Stimulated activated naive CD8-positive, alpha-beta T cell treated with anti-CD3 and anti-CD28 coated beads, Interleukin-15, Interleukin-2, amounts not matched to agents 100 ng/mL and 50 ng/mL, for 24 hours (primary cell): ENCODE results near the gene ADAM19.

Experiments
- H3K27ac Mint-ChIP-seq: one replicate; pipeline ENCODE4 v1.8.0; 2021; ENCODE audit warnings: mild to moderate bottlenecking, mixed read lengths
- H3K27me3 Mint-ChIP-seq: one replicate; pipeline ENCODE4 v1.8.0; 2021; ENCODE audit warnings: mixed read lengths
- H3K36me3 Mint-ChIP-seq: one replicate; pipeline ENCODE4 v1.8.0; 2021; ENCODE audit warnings: low read depth, mixed read lengths
- H3K4me1 Mint-ChIP-seq: one replicate; pipeline ENCODE4 v1.8.0; 2021; ENCODE audit warnings: low read depth, mixed read lengths
- H3K4me3 Mint-ChIP-seq: one replicate; pipeline ENCODE4 v1.8.0; 2021; ENCODE audit warnings: mild to moderate bottlenecking, mixed read lengths
- H3K9me3 Mint-ChIP-seq: one replicate; pipeline ENCODE4 v1.8.0; 2021; ENCODE audit warnings: mixed read lengths

ADAM19 gene

GRCh38 chr5:157528036-157528632 lies 47.4 kb downstream of the ADAM19 start:
- Mint-ChIP-seq H3K9me3 (no peaks in the 10 kb centered on the region), H3K4me1 (peaks cover 3% of the 10 kb centered on the region), H3K27me3 (peaks cover 3% of the 10 kb centered on the region), H3K36me3 (peaks cover 21% of the 10 kb centered on the region), H3K4me3 (no peak overlapping the region), H3K27ac (no peak overlapping the region)

GRCh38 chr5:157524887-157525286 lies 50.7 kb downstream of the ADAM19 start:
- Mint-ChIP-seq H3K27ac (no peak overlapping the region), H3K4me1 (peaks cover 3% of the 10 kb centered on the region), H3K27me3 (peaks cover 3% of the 10 kb centered on the region), H3K4me3 (no peak overlapping the region), H3K9me3 (no peaks in the 10 kb centered on the region), H3K36me3 (peaks cover 12% of the 10 kb centered on the region)

- peaks cover 7% of the 10 kb centered on the region for H3K4me1 Mint-ChIP-seq
- H3K27ac Mint-ChIP-seq, result no peak overlapping the region
These were observed 51.6 kb downstream of the ADAM19 start for GRCh38 chr5:157523976-157524375.

GRCh38 chr5:157521704-157522029 lies 53.9 kb downstream of the ADAM19 start:
- peaks cover 12% of the 10 kb centered on the region for H3K4me1 Mint-ChIP-seq
- no peaks in the 10 kb centered on the region for H3K9me3 Mint-ChIP-seq
- H3K27me3 Mint-ChIP-seq, result no peaks in the 10 kb centered on the region
- no peak overlapping the region for H3K4me3 Mint-ChIP-seq
- H3K27ac Mint-ChIP-seq, result no peak overlapping the region
- peaks cover 5% of the 10 kb centered on the region for H3K36me3 Mint-ChIP-seq

More at GRCh38 chr5:157523976-157524375, 51.6 kb downstream of the ADAM19 start:
- Mint-ChIP-seq H3K4me3 (no peak overlapping the region), H3K27me3 (peaks cover 3% of the 10 kb centered on the region), H3K36me3 (peaks cover 12% of the 10 kb centered on the region), H3K9me3 (no peaks in the 10 kb centered on the region)

- H3K9me3 Mint-ChIP-seq, result no peaks in the 10 kb centered on the region
- H3K27ac Mint-ChIP-seq, result no peak overlapping the region
- H3K4me3 Mint-ChIP-seq, result no peak overlapping the region
- H3K27me3 Mint-ChIP-seq, result no peaks in the 10 kb centered on the region
- peaks cover 12% of the 10 kb centered on the region for H3K4me1 Mint-ChIP-seq
- H3K36me3 Mint-ChIP-seq, result peaks cover 5% of the 10 kb centered on the region
These were observed 54.5 kb downstream of the ADAM19 start for GRCh38 chr5:157520911-157521703.

- H3K4me3 Mint-ChIP-seq, result no peak overlapping the region
- H3K27me3 Mint-ChIP-seq, result no peaks in the 10 kb centered on the region
- H3K4me1 Mint-ChIP-seq, result peaks cover 12% of the 10 kb centered on the region
- peaks cover 5% of the 10 kb centered on the region for H3K36me3 Mint-ChIP-seq
- H3K27ac Mint-ChIP-seq, result no peak overlapping the region
- H3K9me3 Mint-ChIP-seq, result no peaks in the 10 kb centered on the region
These were observed 55.9 kb downstream of the ADAM19 start for GRCh38 chr5:157519579-157520253.

GRCh38 chr5:157518963-157519362 lies 56.6 kb downstream of the ADAM19 start:
- Mint-ChIP-seq H3K4me1 (peaks cover 12% of the 10 kb centered on the region), H3K4me3 (no peak overlapping the region), H3K27me3 (no peaks in the 10 kb centered on the region), H3K36me3 (peaks cover 4% of the 10 kb centered on the region), H3K9me3 (no peaks in the 10 kb centered on the region), H3K27ac (no peak overlapping the region)

GRCh38 chr5:157516626-157517325 lies 58.8 kb downstream of the ADAM19 start:
- no peak overlapping the region for H3K4me3 Mint-ChIP-seq
- no peaks in the 10 kb centered on the region for H3K9me3 Mint-ChIP-seq
- H3K27me3 Mint-ChIP-seq, result no peaks in the 10 kb centered on the region
- no peak overlapping the region for H3K27ac Mint-ChIP-seq
- peaks cover 12% of the 10 kb centered on the region for H3K4me1 Mint-ChIP-seq
- no peaks in the 10 kb centered on the region for H3K36me3 Mint-ChIP-seq

GRCh38 chr5:157516006-157516405 lies 59.6 kb downstream of the ADAM19 start:
- H3K36me3 Mint-ChIP-seq, result no peaks in the 10 kb centered on the region
- H3K27me3 Mint-ChIP-seq, result no peaks in the 10 kb centered on the region
- no peak overlapping the region for H3K4me3 Mint-ChIP-seq
- H3K9me3 Mint-ChIP-seq, result no peaks in the 10 kb centered on the region
- peaks cover 12% of the 10 kb centered on the region for H3K4me1 Mint-ChIP-seq
- H3K27ac Mint-ChIP-seq, result no peak overlapping the region

- no peak overlapping the region for H3K27ac Mint-ChIP-seq
- no peaks in the 10 kb centered on the region for H3K27me3 Mint-ChIP-seq
- H3K4me1 Mint-ChIP-seq, result peaks cover 11% of the 10 kb centered on the region
- H3K9me3 Mint-ChIP-seq, result no peaks in the 10 kb centered on the region
- no peak overlapping the region for H3K4me3 Mint-ChIP-seq
- H3K36me3 Mint-ChIP-seq, result no peaks in the 10 kb centered on the region
These were observed 60.6 kb downstream of the ADAM19 start for GRCh38 chr5:157514974-157515373.

GRCh38 chr5:157513182-157513581 lies 62.4 kb downstream of the ADAM19 start:
- no peak overlapping the region for H3K4me3 Mint-ChIP-seq
- peaks cover 4% of the 10 kb centered on the region for H3K4me1 Mint-ChIP-seq
- H3K9me3 Mint-ChIP-seq, result no peaks in the 10 kb centered on the region
- H3K36me3 Mint-ChIP-seq, result no peaks in the 10 kb centered on the region
- no peaks in the 10 kb centered on the region for H3K27me3 Mint-ChIP-seq
- H3K27ac Mint-ChIP-seq, result no peak overlapping the region

GRCh38 chr5:157511651-157512644 lies 63.6 kb downstream of the ADAM19 start:
- Mint-ChIP-seq H3K27me3 (no peaks in the 10 kb centered on the region), H3K9me3 (no peaks in the 10 kb centered on the region), H3K4me3 (no peak overlapping the region), H3K36me3 (no peaks in the 10 kb centered on the region), H3K4me1 (peaks cover 4% of the 10 kb centered on the region), H3K27ac (no peak overlapping the region)

GRCh38 chr5:157510682-157511081 lies 64.9 kb downstream of the ADAM19 start:
- Mint-ChIP-seq H3K27ac (no peak overlapping the region), H3K4me1 (peaks cover 15% of the 10 kb centered on the region)

GRCh38 chr5:157509587-157509986 lies 66.0 kb downstream of the ADAM19 start:
- Mint-ChIP-seq H3K4me1 (peaks cover 15% of the 10 kb centered on the region), H3K27ac (no peak overlapping the region), H3K9me3 (no peaks in the 10 kb centered on the region), H3K27me3 (no peaks in the 10 kb centered on the region), H3K4me3 (no peak overlapping the region), H3K36me3 (peaks cover 8% of the 10 kb centered on the region)

More at GRCh38 chr5:157510682-157511081, 64.9 kb downstream of the ADAM19 start:
- Mint-ChIP-seq H3K27me3 (no peaks in the 10 kb centered on the region), H3K4me3 (no peak overlapping the region), H3K9me3 (no peaks in the 10 kb centered on the region), H3K36me3 (peaks cover 8% of the 10 kb centered on the region)
